Measurements from ENCODE around the gene ZEB2.

DNA sequence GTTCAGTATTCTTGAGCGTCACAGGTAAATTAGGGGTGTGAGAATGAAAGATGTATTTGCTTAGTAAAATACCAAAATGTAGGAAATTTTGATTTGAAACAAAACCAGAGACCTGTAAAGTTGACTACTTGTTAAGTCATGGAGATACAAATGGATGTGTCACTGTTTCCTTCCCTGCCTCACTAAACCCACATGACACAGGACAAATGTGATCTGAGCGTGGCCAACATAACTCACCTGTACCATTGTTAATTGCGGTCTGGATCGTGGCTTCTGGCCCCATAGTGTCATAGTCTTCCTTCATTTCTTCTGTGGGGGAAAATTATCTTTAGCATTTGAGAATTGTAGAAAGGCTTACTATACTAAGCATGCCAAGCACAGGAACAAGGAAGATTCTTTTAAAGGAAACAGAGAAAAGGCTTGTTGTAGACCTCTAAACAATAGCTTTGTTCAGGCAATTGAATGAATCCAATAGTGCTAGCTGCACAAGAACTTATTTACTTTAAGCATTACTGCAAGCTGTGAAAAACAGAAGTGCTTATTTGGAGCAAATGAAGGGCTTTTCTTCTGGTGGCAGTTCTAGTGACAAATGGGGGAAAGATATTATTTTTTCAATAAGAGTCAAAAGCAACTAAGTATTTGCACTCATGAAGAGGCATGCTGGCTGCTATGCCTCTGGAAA lies 95.2 kb downstream of the ZEB2 start:
- TF ChIP-seq, protein P1, sequence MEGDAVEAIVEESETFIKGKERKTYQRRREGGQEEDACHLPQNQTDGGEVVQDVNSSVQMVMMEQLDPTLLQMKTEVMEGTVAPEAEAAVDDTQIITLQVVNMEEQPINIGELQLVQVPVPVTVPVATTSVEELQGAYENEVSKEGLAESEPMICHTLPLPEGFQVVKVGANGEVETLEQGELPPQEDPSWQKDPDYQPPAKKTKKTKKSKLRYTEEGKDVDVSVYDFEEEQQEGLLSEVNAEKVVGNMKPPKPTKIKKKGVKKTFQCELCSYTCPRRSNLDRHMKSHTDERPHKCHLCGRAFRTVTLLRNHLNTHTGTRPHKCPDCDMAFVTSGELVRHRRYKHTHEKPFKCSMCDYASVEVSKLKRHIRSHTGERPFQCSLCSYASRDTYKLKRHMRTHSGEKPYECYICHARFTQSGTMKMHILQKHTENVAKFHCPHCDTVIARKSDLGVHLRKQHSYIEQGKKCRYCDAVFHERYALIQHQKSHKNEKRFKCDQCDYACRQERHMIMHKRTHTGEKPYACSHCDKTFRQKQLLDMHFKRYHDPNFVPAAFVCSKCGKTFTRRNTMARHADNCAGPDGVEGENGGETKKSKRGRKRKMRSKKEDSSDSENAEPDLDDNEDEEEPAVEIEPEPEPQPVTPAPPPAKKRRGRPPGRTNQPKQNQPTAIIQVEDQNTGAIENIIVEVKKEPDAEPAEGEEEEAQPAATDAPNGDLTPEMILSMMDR (IDR thresholded peaks at IDR 0.05; ENCODE audit: low read depth, low read length, poor library complexity, severe bottlenecking): no peak
- TF ChIP-seq EZH2phosphoT487 (IDR thresholded peaks at IDR 0.05; ENCODE audit: borderline replicate concordance, low read length): no peak
